ENCODE data around the gene PTCH1. TPM values are rescaled to one million over a fixed set of nuclear protein-coding genes. Genes with fewer than 3 reads are reported as not detected.

The PTCH1 gene
- total RNA-seq, 2 donors from 2014 or later: 12.6 to 19.2 TPM

GRCh38 chr9:95552814-95553546 lies 36.2 kb upstream of the PTCH1 start:
- no peak for TF ChIP-seq CTCF (IDR thresholded peaks at IDR 0.05)
- no peaks in the 10 kb centered on the region for H3K36me3 ChIP-seq
- no peak overlapping the region for H3K27ac ChIP-seq
- peaks cover 3% of the 10 kb centered on the region for H3K27me3 ChIP-seq (replicated peaks; ENCODE audit: insufficient read depth)
- ATAC-seq (ENCODE audit: insufficient number of reproducible peaks, low FRiP score, low read depth): no peak
- peak overlapping the region; percentile 32 for H3K4me3 ChIP-seq
- no peaks in the 10 kb centered on the region for H3K4me1 ChIP-seq (ENCODE audit: control insufficient read depth in 1 of 2, low read depth in 2 of 2)
- no peak for DNase-seq (ENCODE audit: low spot score)
- H3K9me3 ChIP-seq: no peaks in the 10 kb centered on the region

GRCh38 chr9:95552255-95552654 lies 35.5 kb upstream of the PTCH1 start:
- no peak for TF ChIP-seq CTCF (IDR thresholded peaks at IDR 0.05)
- Histone ChIP-seq H3K27ac (no peak overlapping the region), H3K4me3 (no peak overlapping the region), H3K9me3 (no peaks in the 10 kb centered on the region), H3K4me1 (ENCODE audit: control insufficient read depth in 1 of 2, low read depth in 2 of 2) (no peaks in the 10 kb centered on the region), H3K36me3 (no peaks in the 10 kb centered on the region), H3K27me3 (replicated peaks; ENCODE audit: insufficient read depth) (peaks cover 3% of the 10 kb centered on the region)
- ATAC-seq (ENCODE audit: insufficient number of reproducible peaks, low FRiP score, low read depth): no peak
- DNase-seq (ENCODE audit: low spot score): no peak

- ATAC-seq (ENCODE audit: insufficient number of reproducible peaks, low FRiP score, low read depth) (no peak), DNase-seq (ENCODE audit: low spot score) (no peak)
Measured at GRCh38 chr9:95551406-95551805, 34.6 kb upstream of the PTCH1 start.

GRCh38 chr9:95545831-95546567 lies 29.2 kb upstream of the PTCH1 start:
- no peaks in the 10 kb centered on the region for H3K9me3 ChIP-seq
- no peaks in the 10 kb centered on the region for H3K36me3 ChIP-seq
- no peak overlapping the region for H3K27ac ChIP-seq
- no peak overlapping the region for H3K4me3 ChIP-seq
- DNase-seq (ENCODE audit: low spot score) (no peak), ATAC-seq (ENCODE audit: insufficient number of reproducible peaks, low FRiP score, low read depth) (no peak)
- no peaks in the 10 kb centered on the region for H3K4me1 ChIP-seq (ENCODE audit: control insufficient read depth in 1 of 2, low read depth in 2 of 2)
- TF ChIP-seq CTCF (IDR thresholded peaks at IDR 0.05): no peak
- H3K27me3 ChIP-seq (replicated peaks; ENCODE audit: insufficient read depth): no peaks in the 10 kb centered on the region

More at GRCh38 chr9:95551406-95551805, 34.6 kb upstream of the PTCH1 start:
- H3K4me1 ChIP-seq (ENCODE audit: control insufficient read depth in 1 of 2, low read depth in 2 of 2): no peaks in the 10 kb centered on the region
- no peak overlapping the region for H3K27ac ChIP-seq
- no peaks in the 10 kb centered on the region for H3K9me3 ChIP-seq
- peaks cover 3% of the 10 kb centered on the region for H3K27me3 ChIP-seq (replicated peaks; ENCODE audit: insufficient read depth)
- H3K36me3 ChIP-seq: no peaks in the 10 kb centered on the region
- TF ChIP-seq CTCF (IDR thresholded peaks at IDR 0.05): no peak
- H3K4me3 ChIP-seq: no peak overlapping the region

- ATAC-seq (ENCODE audit: insufficient number of reproducible peaks, low FRiP score, low read depth) (no peak), DNase-seq (ENCODE audit: low spot score) (no peak)
- Histone ChIP-seq H3K4me1 (ENCODE audit: control insufficient read depth in 1 of 2, low read depth in 2 of 2) (no peaks in the 10 kb centered on the region), H3K4me3 (no peak overlapping the region), H3K36me3 (no peaks in the 10 kb centered on the region), H3K27ac (no peak overlapping the region), H3K27me3 (replicated peaks; ENCODE audit: insufficient read depth) (no peaks in the 10 kb centered on the region), H3K9me3 (no peaks in the 10 kb centered on the region)
- no peak for TF ChIP-seq CTCF (IDR thresholded peaks at IDR 0.05)
Measured at GRCh38 chr9:95533996-95534680, 17.4 kb upstream of the PTCH1 start.

All from thoracic aorta (tissue), 2 donors.